GM19193 (cell line): Measurements from ENCODE around the gene HNRNPCL2.
"Not testable (repeated sequence)": the region's sequence is repeated elsewhere in the genome, so short reads cannot be mapped to it uniquely, and the experiment has no call there.

Experiments
- POLR2A ChIP-seq: IDR thresholded peaks from 4 replicates; pipeline ENCODE4 v1.6.1; 2011; ENCODE audit not compliant: insufficient read depth, insufficient read length; ENCODE audit errors: extremely low read depth

Gene HNRNPCL2

DNA sequence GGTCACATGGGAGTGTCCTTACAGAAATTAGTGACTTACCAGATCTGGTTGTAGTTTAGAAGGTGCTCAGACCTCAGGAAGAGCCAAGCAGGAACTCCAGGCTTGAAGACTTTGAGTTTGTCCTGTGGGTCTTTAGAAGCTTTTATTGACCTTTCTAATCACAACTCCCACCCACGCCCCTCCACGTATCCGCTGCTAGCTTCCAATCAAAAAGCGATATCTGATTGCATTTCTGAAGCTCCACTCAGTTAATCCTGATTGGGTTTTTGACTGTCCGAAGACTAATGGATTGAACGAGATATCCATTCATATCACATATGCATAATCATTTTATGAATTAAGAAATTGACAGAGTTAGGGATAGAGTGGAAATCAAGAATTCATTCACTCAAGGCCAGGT is at the start of gene HNRNPCL2:
Gene HNRNPCL2, minus strand, starts transcription at position 101 of the 400 bp plus-strand sequence. CDS start 454 bp downstream, outside the sequence.
- TF ChIP-seq POLR2A, result not testable (repeated sequence)

DNA sequence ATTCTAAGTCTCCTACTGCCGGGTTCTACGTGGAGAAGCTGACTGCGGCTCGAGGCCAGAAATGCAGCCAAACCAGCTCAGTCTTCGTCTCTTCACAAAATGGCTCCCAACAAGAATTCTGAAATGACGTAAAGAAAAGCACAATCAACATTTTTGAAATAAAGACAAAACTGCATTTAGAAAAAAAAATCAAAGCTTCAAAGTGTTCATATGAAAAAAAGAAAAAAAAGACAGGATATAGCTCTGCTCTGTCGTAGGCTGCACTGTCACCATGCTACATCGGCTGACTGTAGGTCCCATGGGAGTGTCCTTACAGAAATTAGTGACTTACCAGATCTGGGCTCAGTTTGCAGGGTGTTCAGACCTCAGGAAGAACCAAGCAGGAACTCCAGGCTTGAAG is 48.9 kb upstream of the HNRNPCL2 start, which contains the start of gene HNRNPCL4:
Gene HNRNPCL4, minus strand, starts transcription at position 101 of the 400 bp plus-strand sequence. CDS start 164 bp downstream, outside the sequence.
- not testable (repeated sequence) for TF ChIP-seq POLR2A

GRCh38 chr1:13155909-13156308 is 39.3 kb upstream of the HNRNPCL2 start, which contains the start of gene PRAMEF26:
PRAMEF26 (minus strand) TSS chr1:13156009; CDS start chr1:13153095, 2,914 bp downstream.
- not testable (repeated sequence) for TF ChIP-seq POLR2A

GRCh38 chr1:13070474-13070873 is 46.2 kb downstream of the HNRNPCL2 start, which contains the start of gene PRAMEF25:
PRAMEF25 (plus strand) TSS chr1:13070774; CDS start chr1:13073694, 2,920 bp downstream.
- not testable (repeated sequence) for TF ChIP-seq POLR2A
